ENCODE results near the gene SCUBE1. TPM values are rescaled to one million over a fixed set of nuclear protein-coding genes. Genes with fewer than 3 reads are reported as not detected.

The SCUBE1 gene
- total and polyA plus RNA-seq, 8 donors = 0.31 to 8.0 (median 1.8) TPM

GRCh38 chr22:43188829-43189545, 154.2 kb downstream of the SCUBE1 start:
- no peak for TF ChIP-seq POLR2A (IDR thresholded peaks at IDR 0.05)
- TF ChIP-seq CTCF (IDR thresholded peaks at IDR 0.05) = no peak
- TF ChIP-seq EP300 (IDR thresholded peaks at IDR 0.05) = no peak
- TF ChIP-seq POLR2AphosphoS5 (IDR thresholded peaks at IDR 0.05) = no peak
- no peaks in the 10 kb centered on the region for H3K9me3 ChIP-seq
- no peak for DNase-seq
- H3K4me3 ChIP-seq = no peak overlapping the region
- intact Hi-C loops (cut with DNase I; ENCODE audit: low total_unique reads) = no loop called here
- peaks cover 20 to 35% (median 34%) of the 10 kb centered on the region in 4 donors for H3K4me1 ChIP-seq
- no peaks in the 10 kb centered on the region for H3K36me3 ChIP-seq
- 78 to 89% (median 84%) methylated on average over 5 of the region's 5 CpGs for WGBS, 5 donors
- no peaks in the 10 kb centered on the region for H3K27me3 ChIP-seq
- no peak overlapping the region for H3K27ac ChIP-seq

- Histone ChIP-seq H3K9me3 (no peaks in the 10 kb centered on the region), H3K27ac (peak overlapping the region; percentile 90 to 96 (median 93)), H3K36me3 (peaks cover 0 to 6% (median 4%) of the 10 kb centered on the region in 4 donors), H3K4me3 (peak overlapping the region; percentile 41 to 91 (median 68)), H3K27me3 (no peaks in the 10 kb centered on the region), H3K4me1 (peaks cover 20 to 46% (median 42%) of the 10 kb centered on the region in 4 donors)
- peak; percentile 98 to 99 for DNase-seq
- TF ChIP-seq CTCF (IDR thresholded peaks at IDR 0.05) = peak in 4 of 7 experiments; percentile 64 to 85 (median 73)
- TF ChIP-seq POLR2AphosphoS5 (IDR thresholded peaks at IDR 0.05) = peak; percentile 65 to 91 (median 86)
- TF ChIP-seq POLR2A (IDR thresholded peaks at IDR 0.05) = peak in 2 of 4 donors; percentile 11 to 13
- TF ChIP-seq EP300 (IDR thresholded peaks at IDR 0.05) = no peak
- 4 to 10% (median 6%) methylated on average over 37 to 58 of the region's 86 CpGs for WGBS, 5 donors
- intact Hi-C loops (cut with DNase I; ENCODE audit: low total_unique reads) = no loop called here
Measured at GRCh38 chr22:43187171-43188099, 155.7 kb downstream of the SCUBE1 start.

GRCh38 chr22:43186272-43187170, 156.7 kb downstream of the SCUBE1 start, which contains the start of gene TTLL12:
Gene TTLL12, minus strand, starts transcription at chr22:43187134. Its CDS starts 65 bp downstream, at chr22:43187069.
- H3K4me1 ChIP-seq = peaks cover 20 to 46% (median 42%) of the 10 kb centered on the region in 4 donors
- peak; percentile 56 to 91 for DNase-seq
- peaks cover 0 to 15% (median 11%) of the 10 kb centered on the region in 4 donors for H3K36me3 ChIP-seq
- 1 to 2% (median 1%) methylated on average over 28 to 73 of the region's 87 CpGs for WGBS, 5 donors
- no peaks in the 10 kb centered on the region for H3K9me3 ChIP-seq
- H3K27me3 ChIP-seq = no peaks in the 10 kb centered on the region
- H3K27ac ChIP-seq = peak within 1 kb of the TSS; percentile 92 to 96 (median 96)
- TF ChIP-seq POLR2AphosphoS5 (IDR thresholded peaks at IDR 0.05) = peak in 2 of 3 donors; percentile 11 to 14
- no peak for TF ChIP-seq POLR2A (IDR thresholded peaks at IDR 0.05)
- TF ChIP-seq EP300 (IDR thresholded peaks at IDR 0.05) = no peak
- no peak for TF ChIP-seq CTCF (IDR thresholded peaks at IDR 0.05)
- intact Hi-C loops (cut with DNase I; ENCODE audit: low total_unique reads) = no loop called here
- peak within 1 kb of the TSS; percentile 70 to 91 (median 88) for H3K4me3 ChIP-seq
